Left ventricle myocardium inferior (tissue), 1 donor: ENCODE measurements around the gene PALS2. TPM values are rescaled to one million over a fixed set of nuclear protein-coding genes. Genes with fewer than 3 reads are reported as not detected.

Source experiments
- DNase-seq: peaks from one replicate; pipeline ENCODE4 v3.0.0-alpha.2; 2020
- H3K27ac ChIP-seq: fragments of 200-600 bp; replicated peaks from 2 replicates; pipeline ENCODE4 v1.8.0; 2021
- H3K27me3 ChIP-seq: fragments of 200-600 bp; 2 replicates; pipeline ENCODE4 v1.8.0; 2021; ENCODE audit warnings: low read depth
- H3K36me3 ChIP-seq: fragments of 200-600 bp; 2 replicates; pipeline ENCODE4 v1.8.0; 2021
- H3K4me1 ChIP-seq: fragments of 200-600 bp; 2 replicates; pipeline ENCODE4 v1.8.0; 2021
- H3K4me3 ChIP-seq: fragments of 200-600 bp; 2 replicates; pipeline ENCODE4 v1.8.0; 2021; ENCODE audit warnings: mild to moderate bottlenecking, moderate library complexity
- H3K9me3 ChIP-seq: fragments of 200-600 bp; replicated peaks from 2 replicates; pipeline ENCODE4 v1.8.0; 2021
- intact Hi-C: fragments of 100-400 bp; cut with micrococcal nuclease; formaldehyde crosslinking; loops from one replicate; pipeline ENCODE4 v1.11.0; 2022
- total RNA-seq: library from RNA; stranded (reverse); fragmentation: NEBNext Ultra II Directional; extraction: Animal tissue kit (Norgen Biotek cat#: 25700); gene quantifications from one replicate; pipeline ENCODE4 v1.2.1, GENCODE V29; 2021
- TF ChIP-seq, protein P1 (sequence below): fragments of 200-600 bp; IDR thresholded peaks from 2 replicates; pipeline ENCODE4 v1.8.0; 2021; ENCODE audit warnings: antibody characterized with exemption, mild to moderate bottlenecking, borderline replicate concordance
- donor health status: DM: no; HTN: yes; CAD: no; lungs with severe emphysema.

The PALS2 gene
- total RNA-seq, 1 donor from 2014 or later = 7.1 TPM

DNA sequence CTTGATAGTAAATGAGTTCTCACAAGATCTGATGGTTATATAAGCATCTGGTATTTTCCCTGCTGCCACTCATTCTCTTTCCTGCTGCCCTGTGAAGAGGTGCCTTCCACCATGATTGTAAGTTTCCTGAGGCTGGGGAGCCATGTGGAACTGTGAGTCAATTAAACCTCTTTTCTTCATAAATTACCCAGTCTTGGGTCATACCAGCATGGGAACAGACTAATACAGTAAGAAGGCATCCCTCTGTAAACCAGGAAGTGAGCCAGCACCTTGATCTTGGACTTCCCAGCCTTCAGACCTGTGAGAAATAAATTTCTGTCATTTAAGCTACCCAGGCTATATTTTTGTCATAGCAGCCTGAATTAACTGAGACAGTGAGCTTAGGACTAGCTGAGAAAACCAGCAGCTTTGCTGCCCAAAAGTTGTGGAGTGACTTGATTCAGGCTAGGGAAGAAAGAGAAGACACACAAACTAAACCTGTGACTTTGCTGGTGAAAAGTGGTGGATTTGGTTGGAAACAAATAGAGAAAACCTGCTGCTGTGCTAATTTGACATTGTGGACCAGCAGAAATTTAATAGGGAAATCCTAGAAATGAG lies 29.7 kb downstream of the PALS2 start:
- no peak overlapping the region for H3K27ac ChIP-seq
- no peak for DNase-seq
- no peaks in the 10 kb centered on the region for H3K4me1 ChIP-seq
- H3K36me3 ChIP-seq = no peaks in the 10 kb centered on the region
- no peaks in the 10 kb centered on the region for H3K9me3 ChIP-seq
- no peaks in the 10 kb centered on the region for H3K27me3 ChIP-seq
- H3K4me3 ChIP-seq = no peak overlapping the region
- TF ChIP-seq, protein P1, sequence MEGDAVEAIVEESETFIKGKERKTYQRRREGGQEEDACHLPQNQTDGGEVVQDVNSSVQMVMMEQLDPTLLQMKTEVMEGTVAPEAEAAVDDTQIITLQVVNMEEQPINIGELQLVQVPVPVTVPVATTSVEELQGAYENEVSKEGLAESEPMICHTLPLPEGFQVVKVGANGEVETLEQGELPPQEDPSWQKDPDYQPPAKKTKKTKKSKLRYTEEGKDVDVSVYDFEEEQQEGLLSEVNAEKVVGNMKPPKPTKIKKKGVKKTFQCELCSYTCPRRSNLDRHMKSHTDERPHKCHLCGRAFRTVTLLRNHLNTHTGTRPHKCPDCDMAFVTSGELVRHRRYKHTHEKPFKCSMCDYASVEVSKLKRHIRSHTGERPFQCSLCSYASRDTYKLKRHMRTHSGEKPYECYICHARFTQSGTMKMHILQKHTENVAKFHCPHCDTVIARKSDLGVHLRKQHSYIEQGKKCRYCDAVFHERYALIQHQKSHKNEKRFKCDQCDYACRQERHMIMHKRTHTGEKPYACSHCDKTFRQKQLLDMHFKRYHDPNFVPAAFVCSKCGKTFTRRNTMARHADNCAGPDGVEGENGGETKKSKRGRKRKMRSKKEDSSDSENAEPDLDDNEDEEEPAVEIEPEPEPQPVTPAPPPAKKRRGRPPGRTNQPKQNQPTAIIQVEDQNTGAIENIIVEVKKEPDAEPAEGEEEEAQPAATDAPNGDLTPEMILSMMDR = no peak
- intact Hi-C loops = no loop called here

DNA sequence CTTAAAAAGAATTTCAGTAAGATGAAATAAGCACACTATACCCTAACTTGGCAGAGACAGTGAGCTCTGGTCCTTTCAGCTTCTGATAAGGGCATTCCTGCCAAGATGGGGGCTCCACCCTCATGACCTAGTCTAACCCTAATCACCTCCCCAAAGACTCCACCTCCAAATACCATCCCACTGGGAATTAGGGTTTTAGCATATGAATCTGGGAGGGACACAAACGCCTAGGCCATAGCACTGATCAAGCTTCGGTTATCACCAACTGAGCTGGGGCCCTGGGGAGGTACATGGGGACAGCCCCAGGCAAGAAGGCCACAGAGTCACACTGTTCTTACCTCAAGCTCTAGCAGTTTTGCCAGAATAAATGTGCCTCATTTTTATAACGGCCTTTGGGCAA lies 31.4 kb downstream of the PALS2 start:
- no peaks in the 10 kb centered on the region for H3K36me3 ChIP-seq
- H3K4me1 ChIP-seq = no peaks in the 10 kb centered on the region
- TF ChIP-seq, protein P1 = no peak
- H3K4me3 ChIP-seq = no peak overlapping the region
- no peaks in the 10 kb centered on the region for H3K9me3 ChIP-seq
- H3K27ac ChIP-seq = no peak overlapping the region
- no peaks in the 10 kb centered on the region for H3K27me3 ChIP-seq
- DNase-seq = no peak
- intact Hi-C loops = no loop called here

DNA sequence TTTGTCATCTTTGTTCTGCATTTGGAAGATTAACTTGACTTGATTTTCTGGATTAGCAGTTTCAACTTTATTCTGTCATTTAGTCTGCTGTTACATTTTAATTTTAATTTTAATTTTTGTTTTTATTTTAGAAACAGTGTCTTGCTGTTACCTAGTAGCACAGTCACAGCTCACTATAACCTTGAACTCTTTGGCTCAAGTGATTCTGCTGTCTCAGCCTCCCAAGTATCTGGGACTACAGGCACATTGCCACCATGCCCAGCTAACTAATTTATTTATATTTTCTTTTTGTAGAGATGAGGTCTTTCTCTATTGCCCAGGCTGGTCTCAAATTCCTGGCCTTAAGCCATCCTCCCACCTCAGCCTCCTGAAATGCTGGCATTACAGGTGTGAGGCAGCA lies 35.3 kb downstream of the PALS2 start:
- no peak for DNase-seq
- intact Hi-C loops = no loop called here
- Histone ChIP-seq H3K9me3 (peaks cover under 1% of the 10 kb centered on the region), H3K4me1 (no peaks in the 10 kb centered on the region), H3K27me3 (no peaks in the 10 kb centered on the region), H3K4me3 (no peak overlapping the region), H3K27ac (no peak overlapping the region), H3K36me3 (no peaks in the 10 kb centered on the region)
- TF ChIP-seq, protein P1 = no peak

DNA sequence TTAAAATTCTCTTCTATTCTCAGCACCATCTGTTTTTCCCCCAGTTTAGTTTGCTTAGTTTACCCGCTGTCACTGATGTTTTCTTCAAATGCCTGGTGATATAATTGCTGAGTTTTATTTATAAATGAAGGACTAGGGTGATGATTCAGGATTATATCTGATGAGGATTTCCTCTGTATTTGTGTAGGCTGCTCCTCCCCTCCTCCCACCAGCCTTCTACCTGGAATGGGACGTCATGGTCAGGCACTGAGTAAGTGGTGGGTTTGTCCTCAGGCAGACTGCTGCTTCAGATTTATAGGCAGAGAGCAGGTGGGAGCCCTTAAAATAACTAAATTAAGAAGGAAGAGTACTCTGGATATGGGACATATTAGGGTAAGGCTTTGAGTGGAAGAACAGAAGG lies 35.8 kb downstream of the PALS2 start:
- Histone ChIP-seq H3K36me3 (no peaks in the 10 kb centered on the region), H3K27ac (no peak overlapping the region), H3K4me1 (no peaks in the 10 kb centered on the region), H3K27me3 (no peaks in the 10 kb centered on the region), H3K9me3 (peaks cover 4% of the 10 kb centered on the region), H3K4me3 (no peak overlapping the region)
- intact Hi-C loops = no loop called here
- TF ChIP-seq, protein P1 = no peak
- DNase-seq = no peak

DNA sequence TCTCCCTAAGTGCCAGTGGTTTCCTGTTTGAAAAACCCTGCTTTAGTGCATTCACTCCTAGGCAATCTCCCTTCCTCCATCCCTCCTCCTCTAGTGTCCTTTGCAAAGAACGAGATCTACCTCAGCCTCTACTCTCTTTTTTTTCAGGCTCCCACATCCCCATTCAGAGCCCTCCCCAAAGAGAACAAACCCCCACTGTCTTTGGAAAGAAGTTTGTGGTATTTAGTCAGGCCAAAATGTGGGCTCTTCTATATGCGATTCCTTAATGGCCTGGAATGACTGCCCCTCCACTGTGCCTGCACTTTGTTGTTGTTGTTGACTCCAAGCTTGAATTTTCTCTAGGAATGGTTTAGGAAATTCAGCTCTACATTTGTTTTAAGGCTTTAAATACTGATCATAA lies 36.3 kb downstream of the PALS2 start:
- TF ChIP-seq, protein P1 = no peak
- no peak for DNase-seq
- no peak overlapping the region for H3K27ac ChIP-seq
- no peaks in the 10 kb centered on the region for H3K36me3 ChIP-seq
- H3K4me1 ChIP-seq = no peaks in the 10 kb centered on the region
- H3K4me3 ChIP-seq = no peak overlapping the region
- no peaks in the 10 kb centered on the region for H3K27me3 ChIP-seq
- intact Hi-C loops = no loop called here
- H3K9me3 ChIP-seq = peaks cover 4% of the 10 kb centered on the region
